Small intestine (tissue), 16 donors: Measurements from ENCODE around the gene SLC51B. TPM values are rescaled to one million over a fixed set of nuclear protein-coding genes. Genes with fewer than 3 reads are reported as not detected.
"Not testable (repeated sequence)": the region's sequence is repeated elsewhere in the genome, so short reads cannot be mapped to it uniquely, and the experiment has no call there.

ENCODE experiments used
- DNase-seq, 2 donors: peaks; one replicate each; pipeline versions ENCODE4 v3.0.0 to v3.0.0-alpha.2; 2013
- FAIRE-seq: peaks from 2 replicates; lab custom pipeline; 2012; peaks lifted over from hg19 to GRCh38; lab: Jason Lieb, UNC
- H3K27ac ChIP-seq, 3 donors: one replicate each; pipeline ENCODE4 v1.5.1; 2013; ENCODE audit warnings: low read length in 2 of 3, mild to moderate bottlenecking in 2 of 3, control low read depth in 1 of 3, inconsistent platforms in 1 of 3, low read depth in 1 of 3, moderate library complexity in 1 of 3
- H3K27me3 ChIP-seq, 3 donors: one replicate each; pipeline ENCODE4 v1.6.1; 2013; ENCODE audit warnings: low read length in 3 of 3, inconsistent platforms in 1 of 3; ENCODE audit not compliant: control insufficient read depth in 3 of 3, insufficient read depth in 3 of 3
- H3K36me3 ChIP-seq, 3 donors: one replicate each; pipeline ENCODE4 v1.6.1; 2013; ENCODE audit warnings: low read length in 3 of 3, inconsistent platforms in 1 of 3, low read depth in 1 of 3, mild to moderate bottlenecking in 1 of 3, moderate library complexity in 1 of 3; ENCODE audit not compliant: control insufficient read depth in 3 of 3, insufficient read depth in 2 of 3
- H3K4me1 ChIP-seq, 3 donors: one replicate each; pipeline ENCODE4 v1.6.1; 2013; ENCODE audit warnings: low read length in 2 of 3, inconsistent platforms in 1 of 3, low read depth in 1 of 3, mild to moderate bottlenecking in 1 of 3, moderate library complexity in 1 of 3; ENCODE audit not compliant: control insufficient read depth in 3 of 3, insufficient read depth in 2 of 3
- H3K4me3 ChIP-seq, 3 donors: one replicate each; pipeline ENCODE4 v1.5.1; 2013; ENCODE audit warnings: low read length in 3 of 3, control low read depth in 1 of 3, inconsistent platforms in 1 of 3, low read depth in 1 of 3, mild to moderate bottlenecking in 1 of 3, moderate library complexity in 1 of 3
- H3K9me3 ChIP-seq, 2 donors: one replicate each; pipeline ENCODE4 v1.6.1; 2013; ENCODE audit warnings: low read depth in 1 of 2, low read length in 1 of 2; ENCODE audit not compliant: control insufficient read depth in 2 of 2, insufficient read depth in 1 of 2
- WGBS, 3 donors: extraction: QIAGEN DNeasy Blood & Tissue Kit; methylation state at CpG; one replicate each; pipeline ENCODE4 v1.1.7; 2013; 5-methylcytosine and 5-hydroxymethylcytosine counted together
- long read RNA-seq, 10 donors: transcript quantifications; one replicate each; lab custom pipeline, GENCODE V29; 2026
- polyA plus RNA-seq, 4 donors: library from polyadenylated mRNA; stranded (reverse) in 3 of 4; unstranded in 1 of 4; fragments of 200-250 nt in 3 of 4; fragments of 120-200 nt in 1 of 4; gene quantifications; one replicate each; pipeline versions ENCODE4 v1.2.1 to v1.2.3, GENCODE V29; 2013
- donor health status: healthy with polysubstance abuse.
- donor health status: control.
- donor health status: control.
- donor health status: Bipolar disorder and iron deficiency.
- donor health status: healthy.

Gene SLC51B
- polyA plus RNA-seq = 100 to 1,000 TPM in 2 of 4 donors, 10 to 100 TPM in 2; 23.5 to 258 (median 162) TPM
- long read RNA-seq, donor 1 = 0 reads
- long read RNA-seq, donor 2, transcript SLC51B-201 (4 exons, 940 nt) = major isoform, 5 of 5 reads
- long read RNA-seq, donor 2, partial matches to known transcripts = 0 of 5 reads
- long read RNA-seq, donor 2, other reads (novel, unspliced or antisense) = 0 of 5 reads
- long read RNA-seq, donor 3, transcript SLC51B-201 (4 exons, 940 nt) = major isoform, 5 of 10 reads
- long read RNA-seq, donor 3, partial matches to known transcripts = 5 of 10 reads
- long read RNA-seq, donor 3, other reads (novel, unspliced or antisense) = 0 of 10 reads
- long read RNA-seq, donor 4, partial matches to known transcripts = 0 of 1 reads
- long read RNA-seq, donor 4, other reads (novel, unspliced or antisense) = 0 of 1 reads
- long read RNA-seq, donor 5, partial matches to known transcripts = 0 of 3 reads
- long read RNA-seq, donor 5, other reads (novel, unspliced or antisense) = 0 of 3 reads
- long read RNA-seq, donor 6, transcript SLC51B-201 (4 exons, 940 nt) = major isoform, 7 of 7 reads
- long read RNA-seq, donor 6, partial matches to known transcripts = 0 of 7 reads
- long read RNA-seq, donor 6, other reads (novel, unspliced or antisense) = 0 of 7 reads
- long read RNA-seq, donor 7, partial matches to known transcripts = 0 of 37 reads
- long read RNA-seq, donor 7, other reads (novel, unspliced or antisense) = 37 of 37 reads
- long read RNA-seq, donor 8, partial matches to known transcripts = 0 of 1 reads
- long read RNA-seq, donor 8, other reads (novel, unspliced or antisense) = 0 of 1 reads
- long read RNA-seq, donor 9, partial matches to known transcripts = 0 of 2 reads
- long read RNA-seq, donor 9, other reads (novel, unspliced or antisense) = 0 of 2 reads
- long read RNA-seq, donor 10, transcript SLC51B-201 (4 exons, 940 nt) = major isoform, 9 of 75 reads
- long read RNA-seq, donor 10, partial matches to known transcripts = 58 of 75 reads
- long read RNA-seq, donor 10, other reads (novel, unspliced or antisense) = 8 of 75 reads

DNA sequence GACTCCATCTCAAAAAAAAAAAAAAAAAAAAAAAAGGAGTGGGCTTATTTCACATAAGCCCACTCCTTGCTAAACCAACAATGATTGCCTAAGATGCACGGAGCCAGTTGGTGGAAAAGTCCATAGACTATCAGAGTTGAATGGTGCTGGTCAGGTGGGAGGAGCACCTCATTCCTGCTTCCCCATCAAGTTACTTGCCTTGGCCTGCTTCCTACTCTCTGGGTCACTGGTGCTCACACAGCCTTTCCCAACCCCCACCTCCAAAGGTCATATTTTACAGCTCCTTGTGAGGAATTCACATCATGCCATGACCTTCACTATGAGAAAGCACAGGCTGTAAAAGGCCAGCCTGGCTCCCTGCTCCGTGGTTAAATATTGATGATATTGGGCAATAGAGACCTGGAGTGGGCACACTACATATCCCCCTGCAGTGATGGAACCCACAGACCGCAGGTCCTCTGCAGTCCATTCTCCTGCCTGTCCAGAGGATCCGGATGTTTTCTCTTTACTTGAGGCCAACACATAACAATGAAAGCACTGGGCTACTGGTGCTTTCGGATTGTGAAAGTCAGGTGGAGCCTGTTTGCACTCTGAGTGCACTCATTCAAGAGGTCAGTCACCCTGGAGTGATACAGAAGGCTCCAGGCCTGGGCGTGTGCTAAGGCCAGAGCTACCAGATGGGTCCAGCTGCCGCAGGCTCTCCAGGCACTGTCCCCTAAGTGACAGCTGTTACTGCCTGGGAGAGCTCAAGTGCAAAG lies at the start of gene SLC51B:
TSS of gene SLC51B (plus strand) at position 664 of the 758 bp plus-strand sequence. CDS start 4,618 bp downstream, outside the sequence.
- peaks cover 0 to 3% (median 0%) of the 10 kb centered on the region in 3 donors for H3K36me3 ChIP-seq
- peak within 1 kb of the TSS in 2 of 3 donors; percentile 33 to 49 for H3K4me3 ChIP-seq
- peaks cover 6 to 60% (median 7%) of the 10 kb centered on the region in 3 donors for H3K4me1 ChIP-seq
- WGBS, 3 donors = 13 to 53% (median 28%) methylated on average over 7 of the region's 7 CpGs
- peak within 1 kb of the TSS; percentile 77 to 88 (median 78) for H3K27ac ChIP-seq
- FAIRE-seq (no peak), DNase-seq (peak; percentile 96 to 99)
- H3K27me3 ChIP-seq = no peaks in the 10 kb centered on the region
- peaks cover 0 to 9% of the 10 kb centered on the region in 2 donors for H3K9me3 ChIP-seq

DNA sequence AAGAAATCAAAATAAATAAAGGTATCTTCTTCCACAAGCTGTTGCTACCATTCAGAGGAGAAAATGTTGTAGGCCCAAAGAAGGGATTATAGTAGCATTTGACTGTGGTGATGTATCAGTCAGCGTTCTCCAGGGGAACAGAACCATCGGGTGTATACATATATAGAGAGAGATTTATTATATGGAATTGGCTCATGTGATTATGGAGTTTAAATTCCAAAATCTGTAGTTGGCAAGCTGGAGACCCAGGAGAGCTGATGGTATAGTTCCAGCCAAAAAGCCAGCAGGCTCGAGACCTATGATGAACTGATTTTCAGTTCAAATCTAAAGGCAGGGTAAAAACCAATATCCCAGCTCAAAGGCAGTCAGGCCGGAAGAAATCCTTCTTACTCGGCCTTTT lies 48.1 kb upstream of the SLC51B start:
- Histone ChIP-seq H3K4me1 (peaks cover 0 to 15% (median 0%) of the 10 kb centered on the region in 3 donors), H3K36me3 (peaks cover 0 to 5% (median 0%) of the 10 kb centered on the region in 3 donors), H3K9me3 (no peaks in the 10 kb centered on the region), H3K27me3 (no peaks in the 10 kb centered on the region), H3K4me3 (no peak overlapping the region), H3K27ac (no peak overlapping the region)
- DNase-seq = no peak
- no peak for FAIRE-seq
- 76 to 81% (median 78%) methylated on average over 5 of the region's 5 CpGs for WGBS, 3 donors

GRCh38 chr15:64997745-64998375 lies 47.3 kb upstream of the SLC51B start:
- peak overlapping the region in 1 of 3 donors; percentile 50 for H3K27ac ChIP-seq
- H3K4me1 ChIP-seq = peaks cover 0 to 11% (median 0%) of the 10 kb centered on the region in 3 donors
- FAIRE-seq (no peak), DNase-seq (peak; percentile 56 to 61)
- no peaks in the 10 kb centered on the region for H3K9me3 ChIP-seq
- WGBS, 3 donors = 44 to 74% (median 53%) methylated on average over 4 of the region's 4 CpGs
- no peak overlapping the region for H3K4me3 ChIP-seq
- peaks cover 0 to 9% (median 0%) of the 10 kb centered on the region in 3 donors for H3K36me3 ChIP-seq
- H3K27me3 ChIP-seq = no peaks in the 10 kb centered on the region

- no peak for FAIRE-seq
- Histone ChIP-seq H3K27ac (no peak overlapping the region), H3K27me3 (no peaks in the 10 kb centered on the region), H3K9me3 (no peaks in the 10 kb centered on the region), H3K36me3 (peaks cover 0 to 22% (median 5%) of the 10 kb centered on the region in 3 donors), H3K4me1 (no peaks in the 10 kb centered on the region), H3K4me3 (no peak overlapping the region)
- WGBS, 3 donors = 84 to 94% (median 93%) methylated on average over 3 of the region's 3 CpGs
- no peak for DNase-seq
Measured at GRCh38 chr15:65004993-65005392, 40.2 kb upstream of the SLC51B start.

DNA sequence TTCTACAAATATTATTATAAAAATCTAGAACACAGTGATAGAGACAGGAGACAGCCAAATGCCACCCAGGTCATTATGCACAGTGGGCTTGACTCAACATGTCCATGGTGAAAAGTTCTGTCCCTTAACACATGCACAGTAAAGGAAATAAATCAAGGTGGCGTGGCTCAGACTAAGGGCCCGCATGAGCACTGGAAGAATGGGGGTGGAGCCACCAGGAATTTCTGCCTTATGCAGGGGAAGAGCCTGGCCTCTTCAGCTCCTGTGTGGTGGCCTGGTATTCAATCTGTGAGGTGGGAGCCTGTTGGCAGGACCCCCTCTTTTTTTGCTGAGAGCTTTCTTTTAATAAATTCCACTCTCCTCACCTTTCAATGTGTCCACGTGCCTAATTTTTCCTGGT lies 38.3 kb upstream of the SLC51B start:
- Histone ChIP-seq H3K36me3 (peaks cover 2 to 19% (median 7%) of the 10 kb centered on the region in 3 donors), H3K4me1 (no peaks in the 10 kb centered on the region), H3K9me3 (no peaks in the 10 kb centered on the region), H3K27me3 (no peaks in the 10 kb centered on the region), H3K4me3 (no peak overlapping the region), H3K27ac (no peak overlapping the region)
- WGBS, 3 donors = 93 to 100% (median 99%) methylated on average over 3 of the region's 3 CpGs
- FAIRE-seq (no peak), DNase-seq (no peak)

- no peaks in the 10 kb centered on the region for H3K4me1 ChIP-seq
- no peak for FAIRE-seq
- H3K36me3 ChIP-seq = peaks cover 4 to 26% (median 12%) of the 10 kb centered on the region in 3 donors
- no peak overlapping the region for H3K4me3 ChIP-seq
- peaks cover 0 to 6% of the 10 kb centered on the region in 2 donors for H3K9me3 ChIP-seq
- H3K27me3 ChIP-seq = no peaks in the 10 kb centered on the region
- DNase-seq = peak in 1 of 2 donors; percentile 16
- H3K27ac ChIP-seq = no peak overlapping the region
- WGBS, 3 donors = 73 to 80% (median 77%) methylated on average over 2 of the region's 2 CpGs
Measured at GRCh38 chr15:65008983-65009382, 36.2 kb upstream of the SLC51B start.

DNA sequence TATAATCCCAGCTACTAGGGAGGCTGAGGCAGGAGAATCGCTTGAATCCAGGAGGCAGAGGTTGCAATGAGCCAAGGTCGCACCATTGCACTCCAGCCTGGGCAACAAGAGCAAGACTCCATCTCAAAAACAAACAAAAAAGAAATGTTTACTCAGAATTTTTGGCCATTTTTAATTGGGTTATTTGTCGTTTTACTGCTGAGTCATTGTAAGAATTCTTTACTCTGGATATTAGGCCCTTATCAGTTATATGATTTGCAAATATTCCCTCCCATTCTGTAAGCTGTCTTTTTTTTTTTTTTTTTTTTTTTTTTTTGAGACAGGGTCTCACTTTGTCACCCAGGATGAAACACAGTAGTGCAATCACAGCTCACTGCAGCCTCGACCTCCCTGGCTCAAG lies 34.0 kb upstream of the SLC51B start:
- H3K9me3 ChIP-seq, DNase-seq, H3K4me1 ChIP-seq, H3K27me3 ChIP-seq, FAIRE-seq, H3K4me3 ChIP-seq, H3K27ac ChIP-seq: not testable (repeated sequence)
- H3K36me3 ChIP-seq = peaks cover 4 to 32% (median 9%) of the 10 kb centered on the region in 3 donors
- WGBS, 3 donors = 67 to 85% (median 74%) methylated on average over 4 of the region's 4 CpGs
